Measurements from ENCODE around the gene TMEM273.

DNA sequence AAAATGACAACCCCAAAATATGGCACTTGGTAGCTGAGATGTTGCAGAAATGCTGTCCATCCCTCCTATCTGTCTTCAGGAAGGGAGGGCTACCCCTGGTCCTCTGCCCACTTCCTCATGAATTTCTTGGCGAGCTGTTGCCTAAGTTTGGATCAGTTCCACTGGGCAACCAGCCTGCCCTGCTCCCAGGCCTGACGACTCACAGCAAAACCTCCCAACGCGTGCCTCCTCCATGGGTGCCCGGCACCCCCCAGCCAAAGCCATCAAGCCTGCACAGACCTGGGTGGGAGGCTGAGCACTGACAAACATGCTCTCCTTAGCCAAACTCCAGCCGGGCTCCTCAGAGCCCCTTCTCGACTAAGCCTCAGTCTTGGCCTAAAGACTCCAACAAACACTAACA, 81.7 kb downstream of the TMEM273 start:
- TF ChIP-seq, protein P1, sequence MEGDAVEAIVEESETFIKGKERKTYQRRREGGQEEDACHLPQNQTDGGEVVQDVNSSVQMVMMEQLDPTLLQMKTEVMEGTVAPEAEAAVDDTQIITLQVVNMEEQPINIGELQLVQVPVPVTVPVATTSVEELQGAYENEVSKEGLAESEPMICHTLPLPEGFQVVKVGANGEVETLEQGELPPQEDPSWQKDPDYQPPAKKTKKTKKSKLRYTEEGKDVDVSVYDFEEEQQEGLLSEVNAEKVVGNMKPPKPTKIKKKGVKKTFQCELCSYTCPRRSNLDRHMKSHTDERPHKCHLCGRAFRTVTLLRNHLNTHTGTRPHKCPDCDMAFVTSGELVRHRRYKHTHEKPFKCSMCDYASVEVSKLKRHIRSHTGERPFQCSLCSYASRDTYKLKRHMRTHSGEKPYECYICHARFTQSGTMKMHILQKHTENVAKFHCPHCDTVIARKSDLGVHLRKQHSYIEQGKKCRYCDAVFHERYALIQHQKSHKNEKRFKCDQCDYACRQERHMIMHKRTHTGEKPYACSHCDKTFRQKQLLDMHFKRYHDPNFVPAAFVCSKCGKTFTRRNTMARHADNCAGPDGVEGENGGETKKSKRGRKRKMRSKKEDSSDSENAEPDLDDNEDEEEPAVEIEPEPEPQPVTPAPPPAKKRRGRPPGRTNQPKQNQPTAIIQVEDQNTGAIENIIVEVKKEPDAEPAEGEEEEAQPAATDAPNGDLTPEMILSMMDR (IDR thresholded peaks at IDR 0.05) = no peak
- no peak for TF ChIP-seq POLR2A (IDR thresholded peaks at IDR 0.05)

Data from esophagus squamous epithelium (tissue), 4 donors.